IMR-90 (cell line): Measurements from ENCODE around the gene DCAF5. TPM values are rescaled to one million over a fixed set of nuclear protein-coding genes. Genes with fewer than 3 reads are reported as not detected.

Experiments
- ATAC-seq: fragments of 200-7000 bp; cut with Tn5 transposase; 2 replicates; pipeline ENCODE4 v1.9.1; 2020; ENCODE audit warnings: low read depth, mild to moderate bottlenecking, moderate library complexity
- BruUV-seq: library from RNA; stranded (reverse); fragments of 400-500 nt; replicated peaks from 2 replicates; lab custom pipeline; 2021; lab: Mats Ljungman, UMichigan
- CTCF ChIA-PET: fragments of 300-600 bp; formaldehyde crosslinking; extraction: SDS; loops from one replicate; lab custom pipeline; 2021; ENCODE audit warnings: antibody characterized with exemption; lab: Yijun Ruan, JAX
- POLR2A ChIA-PET: fragments of 300-600 bp; sonication (Branson Sonifier 250); formaldehyde crosslinking; loops from one replicate; lab custom pipeline; 2022; ENCODE audit warnings: antibody characterized with exemption; ENCODE audit not compliant: unreplicated experiment; lab: Charles Lee
- DNase-seq: peaks from one replicate; pipeline ENCODE4 v3.0.0; 2013
- H2AFZ ChIP-seq: replicated peaks from 2 replicates; pipeline ENCODE3; 2013; ENCODE audit warnings: low read length, mild to moderate bottlenecking; ENCODE audit not compliant: poor library complexity
- H2AK5ac ChIP-seq: 2 replicates; pipeline ENCODE4 v1.6.1; 2013; ENCODE audit warnings: low read depth, low read length, inconsistent platforms
- H2AK9ac ChIP-seq: replicated peaks from 2 replicates; pipeline ENCODE3; 2013; ENCODE audit warnings: mild to moderate bottlenecking, low read depth, low read length, moderate library complexity; ENCODE audit not compliant: poor library complexity
- H2BK120ac ChIP-seq: 2 replicates; pipeline ENCODE4 v1.6.1; 2013; ENCODE audit warnings: low read depth, low read length, inconsistent platforms
- H2BK15ac ChIP-seq: 3 replicates; pipeline ENCODE4 v1.6.1; 2013; ENCODE audit warnings: low read depth, low read length, inconsistent platforms
- H2BK20ac ChIP-seq: 2 replicates; pipeline ENCODE4 v1.6.1; 2013; ENCODE audit warnings: low read depth, mild to moderate bottlenecking, inconsistent platforms, low read length, moderate library complexity
- H2BK5ac ChIP-seq: 2 replicates; pipeline ENCODE4 v1.6.1; 2013; ENCODE audit warnings: mild to moderate bottlenecking, low read depth, low read length, inconsistent platforms; ENCODE audit not compliant: poor library complexity, severe bottlenecking
- H3K14ac ChIP-seq: replicated peaks from 2 replicates; pipeline ENCODE4 v1.6.1; 2013; ENCODE audit warnings: low read depth, low read length, inconsistent platforms
- H3K18ac ChIP-seq: 2 replicates; pipeline ENCODE4 v1.6.1; 2013; ENCODE audit warnings: low read depth, low read length, control low read depth
- H3K23ac ChIP-seq: 2 replicates; pipeline ENCODE4 v1.6.1; 2013; ENCODE audit warnings: low read depth, low read length, inconsistent platforms
- H3K27ac ChIP-seq: 2 replicates; pipeline ENCODE4 v1.5.1; 2013; ENCODE audit warnings: mild to moderate bottlenecking, control low read depth, low read length; ENCODE audit not compliant: insufficient read depth
- H3K27me3 ChIP-seq: 2 replicates; pipeline ENCODE4 v1.6.1; 2013; ENCODE audit warnings: low read length; ENCODE audit not compliant: control insufficient read depth, insufficient read depth
- H3K36me3 ChIP-seq: 2 replicates; pipeline ENCODE4 v1.6.1; 2013; ENCODE audit warnings: low read length, mixed read lengths; ENCODE audit not compliant: control insufficient read depth, insufficient read depth
- H3K4ac ChIP-seq: 2 replicates; pipeline ENCODE4 v1.6.1; 2013; ENCODE audit warnings: low read depth, low read length, inconsistent platforms
- H3K4me1 ChIP-seq: 2 replicates; pipeline ENCODE4 v1.6.1; 2013; ENCODE audit warnings: low read length, mixed read lengths; ENCODE audit not compliant: control insufficient read depth, insufficient read depth
- H3K4me2 ChIP-seq: 2 replicates; pipeline ENCODE4 v1.6.1; 2013; ENCODE audit warnings: low read depth, mild to moderate bottlenecking, control low read depth, low read length, moderate library complexity
- H3K4me3 ChIP-seq: 2 replicates; pipeline ENCODE4 v1.5.1; 2013; ENCODE audit warnings: low read depth, mild to moderate bottlenecking, control low read depth, low read length, moderate library complexity; ENCODE audit not compliant: insufficient read depth
- H3K56ac ChIP-seq: 2 replicates; pipeline ENCODE4 v1.6.1; 2013; ENCODE audit warnings: low read length, inconsistent platforms; ENCODE audit not compliant: insufficient read depth; ENCODE audit errors: extremely low read depth
- H3K79me1 ChIP-seq, 2 experiments: 2 replicates each; pipeline ENCODE4 v1.6.1; 2013; ENCODE audit warnings: low read length in 2 of 2, inconsistent platforms in 1 of 2, low read depth in 1 of 2
- H3K9ac ChIP-seq: 2 replicates; pipeline ENCODE4 v1.6.1; 2013; ENCODE audit warnings: low read depth, low read length, control low read depth
- H3K9me1 ChIP-seq: 2 replicates; pipeline ENCODE4 v1.6.1; 2013; ENCODE audit warnings: low read length, inconsistent platforms; ENCODE audit not compliant: insufficient read depth
- H3K9me3 ChIP-seq: 2 replicates; pipeline ENCODE4 v1.6.1; 2013; ENCODE audit warnings: low read length; ENCODE audit not compliant: control insufficient read depth, insufficient read depth
- H4K20me1 ChIP-seq: 2 replicates; pipeline ENCODE4 v1.6.1; 2013; ENCODE audit warnings: low read length, inconsistent platforms; ENCODE audit not compliant: insufficient read depth
- H4K5ac ChIP-seq: 2 replicates; pipeline ENCODE4 v1.6.1; 2013; ENCODE audit warnings: mild to moderate bottlenecking, low read depth, low read length, control low read depth
- H4K8ac ChIP-seq, 2 experiments: 2 replicates each; pipeline ENCODE4 v1.6.1; 2013; ENCODE audit warnings: low read depth in 2 of 2, low read length in 2 of 2, control low read depth in 1 of 2, inconsistent platforms in 1 of 2
- H4K91ac ChIP-seq: 2 replicates; pipeline ENCODE4 v1.6.1; 2013; ENCODE audit warnings: low read depth, low read length, inconsistent platforms; ENCODE audit not compliant: insufficient read depth
- BHLHE40 ChIP-seq: fragments of 150-350 bp; IDR thresholded peaks from 2 replicates; pipeline ENCODE4 v1.6.1; 2016; ENCODE audit warnings: mild to moderate bottlenecking, low read depth, low read length
- CEBPB ChIP-seq: IDR thresholded peaks from 2 replicates; pipeline ENCODE4 v1.6.1; 2012; ENCODE audit warnings: low read depth, low read length, improper control_type of control experiment
- CHD1 ChIP-seq: IDR thresholded peaks from 2 replicates; pipeline ENCODE4 v1.6.1; 2012; ENCODE audit warnings: low read depth, low read length, improper control_type of control experiment
- CTCF ChIP-seq: conservative IDR thresholded peaks from 2 replicates; pipeline ENCODE4 v1.5.1; 2012; ENCODE audit warnings: mild to moderate bottlenecking, low read depth, low read length, improper control_type of control experiment
- FOS ChIP-seq: fragments of 150-350 bp; IDR thresholded peaks from 2 replicates; pipeline ENCODE4 v1.6.1; 2016; ENCODE audit warnings: low read depth, low read length
- MAFK ChIP-seq: IDR thresholded peaks from 2 replicates; pipeline ENCODE4 v1.6.1; 2012; ENCODE audit warnings: low read depth, low read length, improper control_type of control experiment
- MXI1 ChIP-seq: IDR thresholded peaks from 2 replicates; pipeline ENCODE4 v1.6.1; 2012; ENCODE audit warnings: low read depth, mild to moderate bottlenecking, low read length, moderate library complexity, borderline replicate concordance
- POLR2A ChIP-seq: IDR thresholded peaks from 2 replicates; pipeline ENCODE4 v1.6.1; 2012; ENCODE audit warnings: mild to moderate bottlenecking, low read depth, low read length
- RAD21 ChIP-seq: IDR thresholded peaks from 2 replicates; pipeline ENCODE4 v1.6.1; 2012; ENCODE audit warnings: low read length, improper control_type of control experiment
- RCOR1 ChIP-seq: IDR thresholded peaks from 2 replicates; pipeline ENCODE4 v1.6.1; 2012; ENCODE audit warnings: mild to moderate bottlenecking, low read length, improper control_type of control experiment; ENCODE audit not compliant: insufficient replicate concordance
- SMC3 ChIP-seq: fragments of 150-350 bp; IDR thresholded peaks from 2 replicates; pipeline ENCODE4 v1.6.1; 2016; ENCODE audit warnings: low read depth, mild to moderate bottlenecking, antibody characterized with exemption, low read length, moderate library complexity
- WGBS, 2 experiments: methylation state at CpG; one replicate each; pipeline versions ENCODE4 v1.1.5 to v1.1.7; 2013; ENCODE audit warnings: missing lambda C conversion rate in 2 of 2; ENCODE audit not compliant: insufficient read length in 1 of 2; ENCODE audit errors: extremely low coverage in 2 of 2; 5-methylcytosine and 5-hydroxymethylcytosine counted together
- dilution Hi-C: fragments of 300-500 bp; cut with HindIII; formaldehyde crosslinking; loops from one replicate; pipeline ENCODE4 v1.14.3; 2018; ENCODE audit warnings: low sequenced_read_pairs; ENCODE audit not compliant: unreplicated experiment
- in situ Hi-C: fragments of 300-500 bp; cut with MboI; formaldehyde crosslinking; loops from 3 replicates; pipeline ENCODE4 v1.14.3; 2019; ENCODE audit warnings: low sequenced_read_pairs, inconsistent platforms, mixed read lengths
- intact Hi-C: fragments of 100-400 bp; cut with micrococcal nuclease; formaldehyde crosslinking; loops from 2 replicates; pipeline ENCODE4 v1.10.0; 2022
- polyA plus RNA-seq, 3 experiments: library from polyadenylated mRNA; depleted of rRNA; stranded (reverse); fragments of >200 nt; gene quantifications; 2 replicates each; pipeline ENCODE4 v1.2.3, GENCODE V29; 2012; ENCODE audit warnings: low replicate concordance in 1 of 3
- total RNA-seq: library from RNA; depleted of rRNA; stranded (reverse); fragments of >200 nt; gene quantifications from 2 replicates; pipeline ENCODE4 v1.2.3, GENCODE V29; 2012

The DCAF5 gene
- total and polyA plus RNA-seq, 2 of the 4 experiments (the other 2 are of a cell fraction), result 17.6 to 30.4 TPM

DNA sequence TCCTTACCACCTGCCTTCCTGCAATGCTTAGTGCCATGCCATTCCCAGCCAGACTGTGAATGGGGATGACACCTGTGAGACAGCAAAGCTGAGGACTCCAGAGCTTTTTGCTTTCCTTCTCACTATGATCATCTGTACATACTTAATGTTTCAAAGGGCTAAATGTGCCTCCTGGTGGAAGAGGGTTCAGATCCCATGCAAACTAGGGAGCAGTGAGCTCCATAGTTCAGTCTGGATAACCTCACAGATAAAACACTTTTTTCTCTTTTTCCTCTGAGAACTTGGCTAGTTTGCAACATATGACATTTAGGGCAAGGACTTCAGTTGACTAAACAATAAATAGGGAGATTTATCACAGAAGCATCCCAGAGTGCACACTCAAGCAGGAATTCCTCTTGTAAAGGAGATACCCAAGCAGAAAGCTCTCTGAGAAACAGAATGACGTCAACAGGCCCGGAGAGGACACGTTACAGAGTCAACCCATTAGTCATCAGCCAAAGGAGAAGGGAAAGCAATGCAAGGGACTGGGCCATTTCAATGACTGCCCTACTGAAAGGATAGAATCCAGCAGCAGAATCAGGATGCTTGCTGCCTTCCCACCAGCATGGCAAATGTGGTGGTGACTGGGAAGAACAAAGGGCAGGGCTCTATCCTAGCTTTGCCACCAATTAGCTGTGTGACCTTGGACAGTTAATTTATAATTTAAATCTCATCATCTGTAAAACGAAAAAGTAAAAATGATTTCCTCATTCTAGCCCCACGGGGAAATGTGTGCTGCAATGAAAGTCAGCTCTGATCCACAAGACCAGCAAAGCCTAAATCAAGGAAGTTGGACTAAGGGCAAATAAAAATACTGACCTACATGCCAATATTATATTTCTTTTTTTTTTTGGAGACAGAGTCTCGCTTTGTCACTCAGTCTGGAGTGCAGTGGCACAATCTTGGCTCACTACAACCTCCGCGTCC lies 93.0 kb downstream of the DCAF5 start:
- in situ Hi-C loops, result no loop called here
- Histone ChIP-seq H2AK9ac (no peak overlapping the region), H3K27ac (peak overlapping the region; percentile 93), H2BK5ac (peak overlapping the region; percentile 96), H3K4me1 (peaks cover 27% of the 10 kb centered on the region), H3K9me1 (peaks cover 34% of the 10 kb centered on the region), H4K20me1 (peaks cover 7% of the 10 kb centered on the region; the same call in 1 of the 2 replicates), H3K56ac (peak overlapping the region; percentile 46; the same call in 1 of the 2 replicates), H2AK5ac (peak overlapping the region; percentile 97), H3K23ac (peak overlapping the region; percentile 73; the same call in 1 of the 2 replicates), H3K9me3 (no peaks in the 10 kb centered on the region), H2BK15ac (peak overlapping the region; percentile 81), H4K8ac (peak overlapping the region; percentile 45 to 83), H3K27me3 (no peaks in the 10 kb centered on the region), H3K4me3 (no peak overlapping the region), H4K91ac (peak overlapping the region; percentile 60), H4K5ac (peak overlapping the region; percentile 66), H3K36me3 (peaks cover 19% of the 10 kb centered on the region), H3K9ac (peak overlapping the region; percentile 24), H3K4me2 (peak overlapping the region; percentile 72), H3K14ac (peak overlapping the region; percentile 86), H3K18ac (peak overlapping the region; percentile 92), H2BK20ac (peak overlapping the region; percentile 75), H3K4ac (peak overlapping the region; percentile 80), H2AFZ (peak overlapping the region; percentile 5), H3K79me1 (peaks cover 27 to 58% of the 10 kb centered on the region in 2 experiments), H2BK120ac (peak overlapping the region; percentile 74)
- ATAC-seq (peak; percentile 85), DNase-seq (peak; percentile 99)
- dilution Hi-C loops, result no loop called here
- no TSS peak for BruUV-seq
- ChIA-PET CTCF (interaction anchor here (0.7 to 1.4 kb wide), 2 partner anchors 83 to 412 kb away, joined by 3 to 5 read pairs; no protein-coding TSS in a partner anchor), POLR2A (interaction anchor here (1.3 kb wide), 1 partner anchor 80 kb away, joined by 5 read pairs; the partner anchor contains the start of gene ACTN1)
- TF ChIP-seq RAD21 (peak; percentile 18), FOS (peak; percentile 93), SMC3 (peak; percentile 35; the same call in 1 of the 2 replicates), RCOR1 (no peak), CHD1 (no peak), MXI1 (no peak), BHLHE40 (peak; percentile 50), CTCF (peak; percentile 33), MAFK (peak; percentile 65), POLR2A (peak; percentile 52; the same call in 1 of the 2 replicates), CEBPB (0 out of 2 replicates have a peak, but pooled peaks have one; percentile 39)
- 0% methylated on average over 3 of the region's 8 CpGs; no CpG with 5 or more reads in 1 of the 2 experiments for WGBS, 2 experiments
- intact Hi-C loops, result no loop called here
